IPS DF 19.7 (cell line): ENCODE measurements around the gene GRM1.
"Not testable (repeated sequence)": the region's sequence is repeated elsewhere in the genome, so short reads cannot be mapped to it uniquely, and the experiment has no call there.

Source experiments
- DNase-seq: peaks from one replicate; pipeline ENCODE4 v3.0.0-alpha.2; 2013; ENCODE audit warnings: low read depth, low spot score

The GRM1 gene

GRCh38 chr6:146191166-146191565 is 162.3 kb downstream of the GRM1 start:
- DNase-seq, result no peak

- DNase-seq, result no peak
Measured at GRCh38 chr6:146191612-146192011, 162.8 kb downstream of the GRM1 start.

- DNase-seq, result no peak
Measured at GRCh38 chr6:146194434-146194833, 165.6 kb downstream of the GRM1 start.

- DNase-seq, result no peak
Measured at GRCh38 chr6:146200176-146200575, 171.3 kb downstream of the GRM1 start.

GRCh38 chr6:146202570-146202969 is 173.7 kb downstream of the GRM1 start:
- no peak for DNase-seq

- DNase-seq, result no peak
Measured at GRCh38 chr6:146209942-146210341, 181.1 kb downstream of the GRM1 start.

- no peak for DNase-seq
Measured at GRCh38 chr6:146210406-146211083, 181.7 kb downstream of the GRM1 start.

GRCh38 chr6:146211646-146212045 is 182.8 kb downstream of the GRM1 start:
- DNase-seq, result no peak

GRCh38 chr6:146212781-146213180 is 183.9 kb downstream of the GRM1 start:
- DNase-seq, result no peak

GRCh38 chr6:146219101-146219500 is 190.2 kb downstream of the GRM1 start:
- DNase-seq, result no peak

GRCh38 chr6:146224449-146224848 is 195.6 kb downstream of the GRM1 start:
- DNase-seq, result no peak

- DNase-seq, result no peak
Measured at GRCh38 chr6:146224988-146225387, 196.1 kb downstream of the GRM1 start.

- no peak for DNase-seq
Measured at GRCh38 chr6:146240322-146240721, 211.5 kb downstream of the GRM1 start.

GRCh38 chr6:146240807-146241206 is 211.9 kb downstream of the GRM1 start:
- no peak for DNase-seq

- not testable (repeated sequence) for DNase-seq
Measured at GRCh38 chr6:146243646-146244045, 214.8 kb downstream of the GRM1 start.

- DNase-seq, result no peak
Measured at GRCh38 chr6:146244630-146245143, 215.8 kb downstream of the GRM1 start.

GRCh38 chr6:146246028-146246427 is 217.2 kb downstream of the GRM1 start:
- no peak for DNase-seq

- no peak for DNase-seq
Measured at GRCh38 chr6:146253691-146254090, 224.8 kb downstream of the GRM1 start.

- DNase-seq, result no peak
Measured at GRCh38 chr6:146258206-146258605, 229.3 kb downstream of the GRM1 start.

- DNase-seq, result no peak
Measured at GRCh38 chr6:146260886-146261285, 232.0 kb downstream of the GRM1 start.

GRCh38 chr6:146265056-146265455 is 236.2 kb downstream of the GRM1 start:
- no peak for DNase-seq

- no peak for DNase-seq
Measured at GRCh38 chr6:146267447-146267846, 238.6 kb downstream of the GRM1 start.

GRCh38 chr6:146267946-146268345 is 239.1 kb downstream of the GRM1 start:
- DNase-seq, result no peak

- DNase-seq, result no peak
Measured at GRCh38 chr6:146269482-146269881, 240.6 kb downstream of the GRM1 start.
